Uterus (tissue), 4 donors: ENCODE data around the gene TPST2. TPM values are rescaled to one million over a fixed set of nuclear protein-coding genes. Genes with fewer than 3 reads are reported as not detected.

Experiments
- DNase-seq, 2 donors: peaks; one replicate each; pipeline ENCODE4 v3.0.0-alpha.2; 2019 to 2020
- H3K27ac ChIP-seq, 2 donors: fragments of 200-600 bp; sonication (generic); 1 replicate in 1 of 2; 2 replicates in 1 of 2; pipeline ENCODE4 v1.5.1; 2016 to 2018
- H3K27me3 ChIP-seq, 2 donors: fragments of 200-600 bp; sonication (generic); one replicate each; pipeline ENCODE4 v1.5.1; 2018 to 2019; ENCODE audit warnings: control low read depth in 1 of 2
- H3K36me3 ChIP-seq, 2 donors: fragments of 200-600 bp; sonication (generic); one replicate each; pipeline ENCODE4 v1.5.1; 2019; ENCODE audit warnings: control low read depth in 1 of 2
- H3K4me1 ChIP-seq, 2 donors: fragments of 200-600 bp; sonication (generic); one replicate each; pipeline ENCODE4 v1.5.1; 2018 to 2019; ENCODE audit warnings: control low read depth in 1 of 2
- H3K4me3 ChIP-seq, 2 donors: fragments of 200-600 bp; sonication (generic); 1 replicate in 1 of 2; 2 replicates in 1 of 2; pipeline ENCODE4 v1.5.1; 2018 to 2019; ENCODE audit warnings: mild to moderate bottlenecking in 1 of 2
- H3K9me3 ChIP-seq, 2 donors: fragments of 200-600 bp; sonication (generic); one replicate each; pipeline ENCODE4 v1.5.1; 2019; ENCODE audit warnings: control low read depth in 1 of 2
- CTCF ChIP-seq, 4 experiments: fragments of 200-600 bp in 2 of 4; fragments of 450-650 bp in 2 of 4; sonication (generic) in 2 of 4; IDR thresholded peaks; one replicate each; pipeline ENCODE4 v1.5.1; 2016 to 2019; ENCODE audit warnings: antibody characterized with exemption in 4 of 4, mild to moderate bottlenecking in 2 of 4, moderate library complexity in 1 of 4
- POLR2A ChIP-seq, 2 donors: fragments of 450-650 bp; IDR thresholded peaks; one replicate each; pipeline ENCODE4 v1.6.1; 2016; ENCODE audit warnings: antibody characterized with exemption in 2 of 2, mild to moderate bottlenecking in 1 of 2, moderate library complexity in 1 of 2
- intact Hi-C: fragments of 100-400 bp; cut with DNase I; formaldehyde crosslinking; loops from one replicate; pipeline ENCODE4 v1.15.1; 2023; ENCODE audit warnings: low total_unique reads
- total RNA-seq, 4 donors: library from RNA; depleted of rRNA in 3 of 4; stranded (reverse); fragments of >200 nt in 3 of 4; gene quantifications; one replicate each; pipeline versions ENCODE4 v1.1.0 to v1.2.4, GENCODE V29; 2014 to 2023
- donor health status: DM: yes; HTN: yes; CAD: no.

TPST2 gene
- total RNA-seq, 4 donors from 2014 or later, result 32.4 to 71.5 (median 43.8) TPM

GRCh38 chr22:26544489-26544888, 45.4 kb downstream of the TPST2 start:
- TF ChIP-seq CTCF (IDR thresholded peaks at IDR 0.05), result no peak
- no peak for TF ChIP-seq POLR2A (IDR thresholded peaks at IDR 0.05)
- no peaks in the 10 kb centered on the region for H3K4me1 ChIP-seq
- H3K9me3 ChIP-seq, result no peaks in the 10 kb centered on the region
- no peak for DNase-seq
- intact Hi-C loops, result no loop called here
- no peaks in the 10 kb centered on the region for H3K27me3 ChIP-seq
- no peaks in the 10 kb centered on the region for H3K36me3 ChIP-seq
- H3K27ac ChIP-seq, result no peak overlapping the region
- no peak overlapping the region for H3K4me3 ChIP-seq

GRCh38 chr22:26542831-26543230, 47.1 kb downstream of the TPST2 start:
- Histone ChIP-seq H3K9me3 (no peaks in the 10 kb centered on the region), H3K36me3 (no peaks in the 10 kb centered on the region), H3K4me1 (no peaks in the 10 kb centered on the region), H3K4me3 (no peak overlapping the region), H3K27ac (no peak overlapping the region), H3K27me3 (no peaks in the 10 kb centered on the region)
- no peak for DNase-seq
- intact Hi-C loops, result no loop called here
- TF ChIP-seq CTCF (IDR thresholded peaks at IDR 0.05), result no peak

- Histone ChIP-seq H3K4me1 (no peaks in the 10 kb centered on the region), H3K36me3 (no peaks in the 10 kb centered on the region), H3K4me3 (no peak overlapping the region), H3K27me3 (no peaks in the 10 kb centered on the region), H3K9me3 (no peaks in the 10 kb centered on the region), H3K27ac (no peak overlapping the region)
- intact Hi-C loops, result no loop called here
- TF ChIP-seq CTCF (IDR thresholded peaks at IDR 0.05), result no peak
- no peak for TF ChIP-seq POLR2A (IDR thresholded peaks at IDR 0.05)
- no peak for DNase-seq
Measured at GRCh38 chr22:26541167-26541819, 48.6 kb downstream of the TPST2 start.

- no peaks in the 10 kb centered on the region for H3K36me3 ChIP-seq
- intact Hi-C loops, result no loop called here
- no peak for DNase-seq
- no peaks in the 10 kb centered on the region for H3K4me1 ChIP-seq
- TF ChIP-seq POLR2A (IDR thresholded peaks at IDR 0.05), result no peak
- TF ChIP-seq CTCF (IDR thresholded peaks at IDR 0.05), result no peak
- no peak overlapping the region for H3K4me3 ChIP-seq
- H3K9me3 ChIP-seq, result no peaks in the 10 kb centered on the region
- no peaks in the 10 kb centered on the region for H3K27me3 ChIP-seq
- no peak overlapping the region for H3K27ac ChIP-seq
Measured at GRCh38 chr22:26540119-26540518, 49.8 kb downstream of the TPST2 start.

- DNase-seq, result no peak
- H3K4me3 ChIP-seq, result no peak overlapping the region
- H3K9me3 ChIP-seq, result no peaks in the 10 kb centered on the region
- TF ChIP-seq POLR2A (IDR thresholded peaks at IDR 0.05), result no peak
- TF ChIP-seq CTCF (IDR thresholded peaks at IDR 0.05), result no peak
- no peak overlapping the region for H3K27ac ChIP-seq
- H3K27me3 ChIP-seq, result no peaks in the 10 kb centered on the region
- intact Hi-C loops, result no loop called here
- H3K36me3 ChIP-seq, result no peaks in the 10 kb centered on the region
- no peaks in the 10 kb centered on the region for H3K4me1 ChIP-seq
Measured at GRCh38 chr22:26536762-26537134, 53.2 kb downstream of the TPST2 start.
